HepG2 (cell line): ENCODE measurements around the gene TMEM80. TPM values are rescaled to one million over a fixed set of nuclear protein-coding genes. Genes with fewer than 3 reads are reported as not detected.
A peak's percentile ranks its signal among the peaks of the same experiment; 100 is the strongest.

ENCODE experiments used
- AHR ChIP-seq: IDR thresholded peaks from 2 replicates; pipeline ENCODE4 v1.6.1; 2018; ENCODE audit warnings: missing genetic modification reagents, missing compliant biosample characterization
- AKAP8 ChIP-seq: sonication (generic); formaldehyde crosslinking; IDR thresholded peaks from 2 replicates; pipeline ENCODE4 v1.5.1; 2020; ENCODE audit warnings: mild to moderate bottlenecking, missing genetic modification reagents
- HNRNPL ChIP-seq: fragments of 200-400 bp; formaldehyde crosslinking; IDR thresholded peaks from 2 replicates; pipeline ENCODE4 v1.6.1; 2017; ENCODE audit warnings: mild to moderate bottlenecking, low read depth, low read length
- HOXA3 ChIP-seq: sonication (generic); formaldehyde crosslinking; IDR thresholded peaks from 2 replicates; pipeline ENCODE4 v1.5.0; 2020; ENCODE audit warnings: missing genetic modification reagents
- LCORL ChIP-seq, 2 experiments: fragments of 450-650 bp in 1 of 2; sonication (generic) in 1 of 2; formaldehyde crosslinking in 1 of 2; IDR thresholded peaks; 2 replicates each; pipeline versions ENCODE4 v1.5.0 to v1.6.1; 2017 to 2020; ENCODE audit warnings: antibody characterized with exemption in 1 of 2, missing genetic modification reagents in 1 of 2
- MTA1 ChIP-seq: sonication (generic); formaldehyde crosslinking; IDR thresholded peaks from 2 replicates; pipeline ENCODE4 v1.4.0; 2020; ENCODE audit warnings: missing genetic modification reagents, mild to moderate bottlenecking, borderline replicate concordance
- PPARG ChIP-seq: conservative IDR thresholded peaks from 2 replicates; pipeline ENCODE4 v1.6.1; 2016; ENCODE audit warnings: missing biosample characterization, missing genetic modification reagents
- RAD21 ChIP-seq: fragments of 450-650 bp; formaldehyde crosslinking; IDR thresholded peaks from 2 replicates; pipeline ENCODE4 v1.5.0; 2020; ENCODE audit warnings: mild to moderate bottlenecking
- RARA ChIP-seq: IDR thresholded peaks from 2 replicates; pipeline ENCODE4 v1.6.1; 2016; ENCODE audit warnings: missing genetic modification reagents, missing compliant biosample characterization
- TFDP2 ChIP-seq: sonication (generic); formaldehyde crosslinking; IDR thresholded peaks from 2 replicates; pipeline ENCODE4 v1.4.0; 2020; ENCODE audit warnings: missing genetic modification reagents
- THAP11 ChIP-seq: IDR thresholded peaks from 2 replicates; pipeline ENCODE4 v1.6.1; 2016; ENCODE audit warnings: missing biosample characterization, missing genetic modification reagents
- TRIM24 ChIP-seq: sonication (generic); formaldehyde crosslinking; IDR thresholded peaks from 2 replicates; pipeline ENCODE4 v1.8.0; 2022; ENCODE audit warnings: mild to moderate bottlenecking, missing genetic modification reagents
- ZBTB38 ChIP-seq: sonication (generic); formaldehyde crosslinking; IDR thresholded peaks from 2 replicates; pipeline ENCODE4 v1.5.1; 2020; ENCODE audit warnings: mild to moderate bottlenecking, missing genetic modification reagents
- ZNF33A ChIP-seq: sonication (generic); formaldehyde crosslinking; IDR thresholded peaks from 2 replicates; pipeline ENCODE4 v1.5.1; 2020; ENCODE audit warnings: missing genetic modification reagents, mild to moderate bottlenecking, moderate library complexity, borderline replicate concordance
- ZNF430 ChIP-seq: sonication (generic); formaldehyde crosslinking; IDR thresholded peaks from 2 replicates; pipeline ENCODE4 v1.9.0; 2021; ENCODE audit warnings: mild to moderate bottlenecking, missing genetic modification reagents
- ZNF687 ChIP-seq: sonication (generic); formaldehyde crosslinking; IDR thresholded peaks from 2 replicates; pipeline ENCODE4 v1.5.1; 2020; ENCODE audit warnings: mild to moderate bottlenecking, missing genetic modification reagents, moderate library complexity
- polyA plus RNA-seq, 8 experiments: library from polyadenylated mRNA; depleted of rRNA in 3 of 8; stranded (reverse) in 7 of 8; unstranded in 1 of 8; fragments of >200 nt; fragmentation: Illumina TruSeq in 4 of 8; extraction: Trizol in 4 of 8; gene quantifications; 2 replicates each; pipeline versions ENCODE4 v1.2.1 to v1.2.3, GENCODE V29; 2011 to 2016; ENCODE audit warnings: low read depth in 4 of 8, missing spikeins in 1 of 8, mixed read lengths in 1 of 8; ENCODE audit not compliant: insufficient read depth in 1 of 8
- total RNA-seq, 5 experiments: library from RNA; depleted of rRNA; stranded (reverse); fragments of >200 nt; fragmentation: Illumina TruSeq; extraction: Trizol; gene quantifications; 2 replicates each; pipeline ENCODE4 v1.2.3, GENCODE V29; 2016; ENCODE audit warnings: low read depth in 1 of 5
- TF ChIP-seq, protein P1 (sequence below): sonication (generic); formaldehyde crosslinking; IDR thresholded peaks from 2 replicates; pipeline ENCODE4 v1.4.0; 2020; ENCODE audit warnings: missing genetic modification reagents, low read depth, mild to moderate bottlenecking, borderline replicate concordance
- TF ChIP-seq, protein P2 (sequence below): fragments of 450-650 bp; IDR thresholded peaks from 2 replicates; pipeline ENCODE4 v1.6.1; 2017
- TF ChIP-seq, protein P3 (sequence below): sonication (generic); formaldehyde crosslinking; IDR thresholded peaks from 2 replicates; pipeline ENCODE4 v1.8.1; 2022; ENCODE audit warnings: low read depth, mild to moderate bottlenecking, missing genetic modification reagents

Gene TMEM80
- total and polyA plus RNA-seq, 2 of the 13 experiments (the other 11 are each of a cell fraction or from before 2014, with no cell fraction given): 5.6 to 17.1 TPM

GRCh38 chr11:655036-655726, 40.4 kb upstream of the TMEM80 start (continued):
- 0 out of 2 replicates have a peak, but pooled peaks have one; percentile 18 for TF ChIP-seq ZBTB38 (CRISPR knock-in tag)
- TF ChIP-seq, protein P1, sequence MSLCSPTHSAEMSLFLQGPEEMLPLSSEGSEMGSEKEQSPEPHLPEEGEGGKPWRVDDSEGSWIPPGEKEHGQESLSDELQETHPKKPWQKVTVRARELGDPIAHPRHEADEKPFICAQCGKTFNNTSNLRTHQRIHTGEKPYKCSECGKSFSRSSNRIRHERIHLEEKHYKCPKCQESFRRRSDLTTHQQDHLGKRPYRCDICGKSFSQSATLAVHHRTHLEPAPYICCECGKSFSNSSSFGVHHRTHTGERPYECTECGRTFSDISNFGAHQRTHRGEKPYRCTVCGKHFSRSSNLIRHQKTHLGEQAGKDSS: 0 out of 2 replicates have a peak, but pooled peaks have one; percentile 43
- TF ChIP-seq, protein P2, sequence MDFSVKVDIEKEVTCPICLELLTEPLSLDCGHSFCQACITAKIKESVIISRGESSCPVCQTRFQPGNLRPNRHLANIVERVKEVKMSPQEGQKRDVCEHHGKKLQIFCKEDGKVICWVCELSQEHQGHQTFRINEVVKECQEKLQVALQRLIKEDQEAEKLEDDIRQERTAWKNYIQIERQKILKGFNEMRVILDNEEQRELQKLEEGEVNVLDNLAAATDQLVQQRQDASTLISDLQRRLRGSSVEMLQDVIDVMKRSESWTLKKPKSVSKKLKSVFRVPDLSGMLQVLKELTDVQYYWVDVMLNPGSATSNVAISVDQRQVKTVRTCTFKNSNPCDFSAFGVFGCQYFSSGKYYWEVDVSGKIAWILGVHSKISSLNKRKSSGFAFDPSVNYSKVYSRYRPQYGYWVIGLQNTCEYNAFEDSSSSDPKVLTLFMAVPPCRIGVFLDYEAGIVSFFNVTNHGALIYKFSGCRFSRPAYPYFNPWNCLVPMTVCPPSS: no peak
- TF ChIP-seq ZNF33A (CRISPR knock-in tag): no peak
- TF ChIP-seq AKAP8 (CRISPR knock-in tag): 0 out of 2 replicates have a peak, but pooled peaks have one; percentile 25
- peak; percentile 60; the same call in 1 of the 2 replicates for TF ChIP-seq HOXA3
- peak; percentile 52; the same call in 1 of the 2 replicates for TF ChIP-seq HNRNPL
- TF ChIP-seq AHR (CRISPR knock-in tag): no peak
- peak; percentile 79 for TF ChIP-seq PPARG (CRISPR knock-in tag)
- no peak for TF ChIP-seq TRIM24
- peak; percentile 23; the same call in 1 of the 2 replicates for TF ChIP-seq RAD21 (CRISPR knock-in tag)
- peak; percentile 39; the same call in 1 of the 2 replicates for TF ChIP-seq THAP11 (CRISPR knock-in tag)
- no peak for TF ChIP-seq LCORL (IDR thresholded peaks at IDR 0.05)
- 0 out of 2 replicates have a peak, but pooled peaks have one; percentile 38 for TF ChIP-seq LCORL (CRISPR knock-in tag; IDR thresholded peaks at IDR 0.05)
- TF ChIP-seq ZNF430 (CRISPR knock-in tag): no peak
- peak; percentile 49; the same call in 1 of the 2 replicates for TF ChIP-seq RARA (CRISPR knock-in tag)
- peak; percentile 84 for TF ChIP-seq ZNF687 (CRISPR knock-in tag)
- TF ChIP-seq, protein P3, sequence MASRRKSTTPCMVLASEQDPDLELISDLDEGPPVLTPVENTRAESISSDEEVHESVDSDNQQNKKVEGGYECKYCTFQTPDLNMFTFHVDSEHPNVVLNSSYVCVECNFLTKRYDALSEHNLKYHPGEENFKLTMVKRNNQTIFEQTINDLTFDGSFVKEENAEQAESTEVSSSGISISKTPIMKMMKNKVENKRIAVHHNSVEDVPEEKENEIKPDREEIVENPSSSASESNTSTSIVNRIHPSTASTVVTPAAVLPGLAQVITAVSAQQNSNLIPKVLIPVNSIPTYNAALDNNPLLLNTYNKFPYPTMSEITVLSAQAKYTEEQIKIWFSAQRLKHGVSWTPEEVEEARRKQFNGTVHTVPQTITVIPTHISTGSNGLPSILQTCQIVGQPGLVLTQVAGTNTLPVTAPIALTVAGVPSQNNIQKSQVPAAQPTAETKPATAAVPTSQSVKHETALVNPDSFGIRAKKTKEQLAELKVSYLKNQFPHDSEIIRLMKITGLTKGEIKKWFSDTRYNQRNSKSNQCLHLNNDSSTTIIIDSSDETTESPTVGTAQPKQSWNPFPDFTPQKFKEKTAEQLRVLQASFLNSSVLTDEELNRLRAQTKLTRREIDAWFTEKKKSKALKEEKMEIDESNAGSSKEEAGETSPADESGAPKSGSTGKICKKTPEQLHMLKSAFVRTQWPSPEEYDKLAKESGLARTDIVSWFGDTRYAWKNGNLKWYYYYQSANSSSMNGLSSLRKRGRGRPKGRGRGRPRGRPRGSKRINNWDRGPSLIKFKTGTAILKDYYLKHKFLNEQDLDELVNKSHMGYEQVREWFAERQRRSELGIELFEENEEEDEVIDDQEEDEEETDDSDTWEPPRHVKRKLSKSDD (CRISPR knock-in tag): 0 out of 2 replicates have a peak, but pooled peaks have one; percentile 39
- TF ChIP-seq MTA1: peak; percentile 84; the same call in 1 of the 2 replicates
- no peak for TF ChIP-seq TFDP2 (CRISPR knock-in tag)
